ENCODE results near the gene TIAM2.
"Not testable (repeated sequence)": the region's sequence is repeated elsewhere in the genome, so short reads cannot be mapped to it uniquely, and the experiment has no call there.

The TIAM2 gene

GRCh38 chr6:155066921-155067680, 72.0 kb downstream of the TIAM2 start:
- DNase-seq, result no peak

GRCh38 chr6:155067956-155068615, 73.0 kb downstream of the TIAM2 start:
- no peak for DNase-seq

- DNase-seq, result no peak
Observed at GRCh38 chr6:155069543-155069942, 74.4 kb downstream of the TIAM2 start.

- no peak for DNase-seq
Observed at GRCh38 chr6:155075930-155076695, 81.0 kb downstream of the TIAM2 start.

GRCh38 chr6:155077331-155077730, 82.2 kb downstream of the TIAM2 start:
- no peak for DNase-seq

- DNase-seq, result no peak
Observed at GRCh38 chr6:155077784-155078183, 82.7 kb downstream of the TIAM2 start.

- no peak for DNase-seq
Observed at GRCh38 chr6:155078331-155078745, 83.2 kb downstream of the TIAM2 start.

GRCh38 chr6:155079985-155080452, 84.9 kb downstream of the TIAM2 start:
- no peak for DNase-seq

GRCh38 chr6:155080881-155081845, 86.0 kb downstream of the TIAM2 start:
- no peak for DNase-seq

GRCh38 chr6:155084431-155085123, 89.5 kb downstream of the TIAM2 start:
- no peak for DNase-seq

- no peak for DNase-seq
Observed at GRCh38 chr6:155085582-155086257, 90.6 kb downstream of the TIAM2 start.

GRCh38 chr6:155088856-155089255, 93.7 kb downstream of the TIAM2 start:
- no peak for DNase-seq

- no peak for DNase-seq
Observed at GRCh38 chr6:155089746-155090145, 94.6 kb downstream of the TIAM2 start.

- no peak for DNase-seq
Observed at GRCh38 chr6:155090166-155090565, 95.1 kb downstream of the TIAM2 start.

GRCh38 chr6:155091756-155092155, 96.6 kb downstream of the TIAM2 start:
- no peak for DNase-seq

GRCh38 chr6:155093430-155093829, 98.3 kb downstream of the TIAM2 start:
- DNase-seq, result peak; percentile 73

GRCh38 chr6:155100087-155100486, 105.0 kb downstream of the TIAM2 start:
- DNase-seq, result no peak

- no peak for DNase-seq
Observed at GRCh38 chr6:155100591-155100990, 105.5 kb downstream of the TIAM2 start.

- not testable (repeated sequence) for DNase-seq
Observed at GRCh38 chr6:155103083-155103645, 108.0 kb downstream of the TIAM2 start.

- peak; percentile 74 for DNase-seq
Observed at GRCh38 chr6:155103816-155104366, 108.8 kb downstream of the TIAM2 start.
